Body of pancreas (tissue), 4 donors: ENCODE data around the gene CCDC77. TPM values are rescaled to one million over a fixed set of nuclear protein-coding genes. Genes with fewer than 3 reads are reported as not detected.
"Not testable (repeated sequence)": the region's sequence is repeated elsewhere in the genome, so short reads cannot be mapped to it uniquely, and the experiment has no call there.

Experiments
- ATAC-seq: fragments of 150-250 bp; one replicate; pipeline ENCODE4 v1.9.1; 2016
- DNase-seq, 4 donors: peaks; one replicate each; pipeline ENCODE4 v3.0.0-alpha.2; 2019
- H3K27ac ChIP-seq, 4 donors: fragments of 200-600 bp; sonication (generic); 1 replicate in 3 of 4; 2 replicates in 1 of 4; pipeline versions ENCODE4 v1.5.1 to v1.6.1; 2016 to 2019; ENCODE audit warnings: mild to moderate bottlenecking in 1 of 4, mixed read lengths in 1 of 4, moderate library complexity in 1 of 4
- H3K27me3 ChIP-seq, 2 donors: fragments of 200-600 bp; sonication (generic); one replicate each; pipeline ENCODE4 v1.6.0; 2016; ENCODE audit warnings: mild to moderate bottlenecking in 1 of 2
- H3K36me3 ChIP-seq, 2 donors: fragments of 200-600 bp; sonication (generic); replicated peaks in 1 of 2; 2 replicates each; pipeline ENCODE4 v1.5.1; 2016; ENCODE audit warnings: low read depth in 2 of 2; ENCODE audit not compliant: insufficient read depth in 1 of 2
- H3K4me1 ChIP-seq: fragments of 200-600 bp; sonication (generic); one replicate; pipeline ENCODE4 v1.6.0; 2016
- H3K4me3 ChIP-seq, 2 donors: fragments of 200-600 bp; sonication (generic); 1 replicate in 1 of 2; 2 replicates in 1 of 2; pipeline ENCODE4 v1.5.1; 2016 to 2019
- H3K9me3 ChIP-seq, 3 donors: fragments of 200-600 bp; sonication (generic); 1 replicate in 2 of 3; 2 replicates in 1 of 3; pipeline ENCODE4 v1.5.1; 2016
- CTCF ChIP-seq, 7 experiments: fragments of 450-650 bp in 4 of 7; fragments of 200-600 bp in 3 of 7; sonication (generic) in 3 of 7; IDR thresholded peaks; one replicate each; pipeline ENCODE4 v1.5.1; 2016 to 2019; ENCODE audit warnings: antibody characterized with exemption in 7 of 7
- POLR2A ChIP-seq, 3 donors: fragments of 450-650 bp; IDR thresholded peaks; one replicate each; pipeline ENCODE4 v1.6.1; 2016; ENCODE audit warnings: antibody characterized with exemption in 3 of 3, mild to moderate bottlenecking in 2 of 3
- WGBS, 2 donors: methylation state at CpG; one replicate each; pipeline ENCODE4 v1.1.5; 2017; 5-methylcytosine and 5-hydroxymethylcytosine counted together
- intact Hi-C: fragments of 100-400 bp; cut with DNase I; formaldehyde crosslinking; loops from one replicate; pipeline ENCODE4 v1.15.1; 2023
- total RNA-seq, 2 donors: library from RNA; depleted of rRNA; stranded (reverse); fragments of >200 nt; gene quantifications; one replicate each; pipeline ENCODE4 v1.1.0, GENCODE V29; 2016

The CCDC77 gene
- total RNA-seq, 2 donors from 2014 or later: 2.9 to 4.9 TPM

GRCh38 chr12:422526-422925, 21.1 kb downstream of the CCDC77 start:
- Histone ChIP-seq H3K4me1 (no peaks in the 10 kb centered on the region), H3K27me3 (no peaks in the 10 kb centered on the region), H3K9me3 (no peaks in the 10 kb centered on the region), H3K4me3 (no peak overlapping the region), H3K36me3 (no peaks in the 10 kb centered on the region), H3K27ac (no peak overlapping the region)
- no peak for DNase-seq
- 84 to 90% methylated on average over 3 of the region's 3 CpGs for WGBS, 2 donors
- TF ChIP-seq CTCF (IDR thresholded peaks at IDR 0.05): no peak
- TF ChIP-seq POLR2A (IDR thresholded peaks at IDR 0.05): no peak
- no peak for ATAC-seq
- intact Hi-C loops: no loop called here

- DNase-seq, H3K4me3 ChIP-seq, H3K9me3 ChIP-seq, H3K27ac ChIP-seq, H3K27me3 ChIP-seq, H3K36me3 ChIP-seq, intact Hi-C loops, ATAC-seq, H3K4me1 ChIP-seq: not testable (repeated sequence)
- WGBS, 2 donors: 91 to 92% methylated on average over 2 of the region's 2 CpGs
Measured at GRCh38 chr12:435737-436136, 34.3 kb downstream of the CCDC77 start.

GRCh38 chr12:442235-442884, 40.9 kb downstream of the CCDC77 start:
- TF ChIP-seq CTCF (IDR thresholded peaks at IDR 0.05): peak; percentile 46 to 83 (median 79)
- TF ChIP-seq POLR2A (IDR thresholded peaks at IDR 0.05): no peak
- intact Hi-C loops: loop anchor here (5.0 kb wide), 1 partner anchor 105 kb away; no protein-coding TSS in a partner anchor
- H3K36me3 ChIP-seq: no peaks in the 10 kb centered on the region
- H3K27me3 ChIP-seq: no peaks in the 10 kb centered on the region
- no peak overlapping the region for H3K27ac ChIP-seq
- 50 to 51% methylated on average over 16 of the region's 16 CpGs for WGBS, 2 donors
- no peaks in the 10 kb centered on the region for H3K9me3 ChIP-seq
- H3K4me3 ChIP-seq: no peak overlapping the region
- peak; percentile 55 for ATAC-seq
- DNase-seq: peak; percentile 57 to 75 (median 66)
- H3K4me1 ChIP-seq: no peaks in the 10 kb centered on the region

- H3K27ac ChIP-seq: no peak overlapping the region
- ATAC-seq (no peak), DNase-seq (no peak)
- no peaks in the 10 kb centered on the region for H3K27me3 ChIP-seq
- H3K4me3 ChIP-seq: no peak overlapping the region
- H3K4me1 ChIP-seq: peaks cover 14% of the 10 kb centered on the region
- intact Hi-C loops: no loop called here
- H3K36me3 ChIP-seq: no peaks in the 10 kb centered on the region
- WGBS, 2 donors: 94 to 95% methylated on average over 1 of the region's 1 CpG
- TF ChIP-seq POLR2A (IDR thresholded peaks at IDR 0.05): no peak
- TF ChIP-seq CTCF (IDR thresholded peaks at IDR 0.05): no peak
- no peaks in the 10 kb centered on the region for H3K9me3 ChIP-seq
Measured at GRCh38 chr12:447141-447540, 45.7 kb downstream of the CCDC77 start.

- TF ChIP-seq CTCF (IDR thresholded peaks at IDR 0.05) (no peak), POLR2A (IDR thresholded peaks at IDR 0.05) (no peak)
- ATAC-seq: no peak
- Histone ChIP-seq H3K27me3 (no peaks in the 10 kb centered on the region), H3K4me3 (no peak overlapping the region), H3K36me3 (no peaks in the 10 kb centered on the region), H3K4me1 (peaks cover 14% of the 10 kb centered on the region), H3K9me3 (no peaks in the 10 kb centered on the region), H3K27ac (no peak overlapping the region)
- 50 to 58% methylated on average over 4 of the region's 4 CpGs for WGBS, 2 donors
- no peak for DNase-seq
- intact Hi-C loops: no loop called here
Measured at GRCh38 chr12:449203-449602, 47.8 kb downstream of the CCDC77 start.
